Measurements from ENCODE around the gene ATRX. TPM values are rescaled to one million over a fixed set of nuclear protein-coding genes. Genes with fewer than 3 reads are reported as not detected.
"Not testable (repeated sequence)": the region's sequence is repeated elsewhere in the genome, so short reads cannot be mapped to it uniquely, and the experiment has no call there.

Gene ATRX
- total RNA-seq (ENCODE audit: low replicate concordance): 106 and 129 TPM in 2 replicates

GRCh38 chrX:77785486-77786364 is at the start of gene ATRX:
ATRX (minus strand) TSS chrX:77786216; CDS start chrX:77786001, 215 bp downstream.
- Histone ChIP-seq H3K9me3 (ENCODE audit: low read depth) (no peaks in the 10 kb centered on the region), H3K4me1 (no peaks in the 10 kb centered on the region), H3K4me2 (peak within 1 kb of the TSS; percentile 68), H2AFZ (replicated peaks) (peak within 1 kb of the TSS; percentile 65), H3K36me3 (no peaks in the 10 kb centered on the region), H3F3A (ENCODE audit: low read depth) (no peaks in the 10 kb centered on the region), H3K79me2 (ENCODE audit: low read depth) (peaks cover 59% of the 10 kb centered on the region), H3K4me3 (peak within 1 kb of the TSS; percentile 80), H4K20me1 (ENCODE audit: low read depth) (peaks cover 39% of the 10 kb centered on the region), H3K27ac (peak within 1 kb of the TSS; percentile 98), H3K27me3 (no peaks in the 10 kb centered on the region), H3K9ac (peak within 1 kb of the TSS; percentile 98)
- Mint-ChIP-seq H3K27me3 (ENCODE audit: insufficient read depth, low read depth) (peaks cover 3% of the 10 kb centered on the region), H3K4me1 (no peaks in the 10 kb centered on the region), H3K4me3 (peak within 1 kb of the TSS; percentile 100), H3K27ac (peak within 1 kb of the TSS; percentile 100), H3K9me3 (peaks cover 17% of the 10 kb centered on the region), H3K36me3 (peaks cover 8% of the 10 kb centered on the region)
- peak; percentile 85 for DNase-seq (ENCODE audit: low spot score)
- TF ChIP-seq EZH2phosphoT487 (IDR thresholded peaks at IDR 0.05): no peak
- TF ChIP-seq, protein P1, sequence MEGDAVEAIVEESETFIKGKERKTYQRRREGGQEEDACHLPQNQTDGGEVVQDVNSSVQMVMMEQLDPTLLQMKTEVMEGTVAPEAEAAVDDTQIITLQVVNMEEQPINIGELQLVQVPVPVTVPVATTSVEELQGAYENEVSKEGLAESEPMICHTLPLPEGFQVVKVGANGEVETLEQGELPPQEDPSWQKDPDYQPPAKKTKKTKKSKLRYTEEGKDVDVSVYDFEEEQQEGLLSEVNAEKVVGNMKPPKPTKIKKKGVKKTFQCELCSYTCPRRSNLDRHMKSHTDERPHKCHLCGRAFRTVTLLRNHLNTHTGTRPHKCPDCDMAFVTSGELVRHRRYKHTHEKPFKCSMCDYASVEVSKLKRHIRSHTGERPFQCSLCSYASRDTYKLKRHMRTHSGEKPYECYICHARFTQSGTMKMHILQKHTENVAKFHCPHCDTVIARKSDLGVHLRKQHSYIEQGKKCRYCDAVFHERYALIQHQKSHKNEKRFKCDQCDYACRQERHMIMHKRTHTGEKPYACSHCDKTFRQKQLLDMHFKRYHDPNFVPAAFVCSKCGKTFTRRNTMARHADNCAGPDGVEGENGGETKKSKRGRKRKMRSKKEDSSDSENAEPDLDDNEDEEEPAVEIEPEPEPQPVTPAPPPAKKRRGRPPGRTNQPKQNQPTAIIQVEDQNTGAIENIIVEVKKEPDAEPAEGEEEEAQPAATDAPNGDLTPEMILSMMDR (IDR thresholded peaks at IDR 0.05): no peak

GRCh38 chrX:77831544-77831943 is 45.5 kb upstream of the ATRX start:
- H3K4me2 ChIP-seq; H3K36me3 ChIP-seq; H3K4me1 ChIP-seq; H3K27me3 Mint-ChIP-seq (ENCODE audit: insufficient read depth, low read depth); H3K36me3 Mint-ChIP-seq; H2AFZ ChIP-seq (replicated peaks); DNase-seq (ENCODE audit: low spot score); H3F3A ChIP-seq (ENCODE audit: low read depth); H3K4me3 Mint-ChIP-seq; H3K27ac Mint-ChIP-seq; H4K20me1 ChIP-seq (ENCODE audit: low read depth); H3K9ac ChIP-seq; H3K9me3 ChIP-seq (ENCODE audit: low read depth); H3K4me1 Mint-ChIP-seq; H3K27me3 ChIP-seq; H3K9me3 Mint-ChIP-seq; H3K4me3 ChIP-seq; H3K79me2 ChIP-seq (ENCODE audit: low read depth); H3K27ac ChIP-seq: not testable (repeated sequence)

GRCh38 chrX:77821989-77822388 is 36.0 kb upstream of the ATRX start:
- H3K27ac Mint-ChIP-seq; H3K79me2 ChIP-seq (ENCODE audit: low read depth); H3K9me3 ChIP-seq (ENCODE audit: low read depth); H3K4me1 Mint-ChIP-seq; H3K4me2 ChIP-seq; H3K4me1 ChIP-seq; H3K36me3 ChIP-seq; H3K27me3 Mint-ChIP-seq (ENCODE audit: insufficient read depth, low read depth); H3K27ac ChIP-seq; H3K4me3 ChIP-seq; H3K27me3 ChIP-seq; H3F3A ChIP-seq (ENCODE audit: low read depth); H3K4me3 Mint-ChIP-seq; DNase-seq (ENCODE audit: low spot score); H3K9ac ChIP-seq; H4K20me1 ChIP-seq (ENCODE audit: low read depth); H2AFZ ChIP-seq (replicated peaks): not testable (repeated sequence)
- Mint-ChIP-seq H3K36me3 (peaks cover 11% of the 10 kb centered on the region), H3K9me3 (peaks cover 20% of the 10 kb centered on the region)

GRCh38 chrX:77820091-77820727 is 34.2 kb upstream of the ATRX start:
- Histone ChIP-seq H3K27ac (no peak overlapping the region), H3K4me2 (no peak overlapping the region), H4K20me1 (ENCODE audit: low read depth) (no peaks in the 10 kb centered on the region), H3F3A (ENCODE audit: low read depth) (no peaks in the 10 kb centered on the region), H3K4me3 (no peak overlapping the region), H3K36me3 (no peaks in the 10 kb centered on the region), H3K79me2 (ENCODE audit: low read depth) (no peaks in the 10 kb centered on the region), H3K4me1 (no peaks in the 10 kb centered on the region), H2AFZ (replicated peaks) (no peak overlapping the region), H3K27me3 (no peaks in the 10 kb centered on the region), H3K9me3 (ENCODE audit: low read depth) (no peaks in the 10 kb centered on the region), H3K9ac (no peak overlapping the region)
- Mint-ChIP-seq H3K4me1 (no peaks in the 10 kb centered on the region), H3K27ac (no peak overlapping the region), H3K4me3 (no peak overlapping the region), H3K27me3 (ENCODE audit: insufficient read depth, low read depth) (peaks cover 5% of the 10 kb centered on the region), H3K36me3 (peaks cover 8% of the 10 kb centered on the region), H3K9me3 (peaks cover 20% of the 10 kb centered on the region)
- DNase-seq (ENCODE audit: low spot score): no peak
- TF ChIP-seq, protein P1 (IDR thresholded peaks at IDR 0.05): no peak
- TF ChIP-seq EZH2phosphoT487 (IDR thresholded peaks at IDR 0.05) (no peak), EZH2 (IDR thresholded peaks at IDR 0.05) (no peak)
